Stimulated activated CD8-positive, alpha-beta memory T cell treated with anti-CD3 and anti-CD28 coated beads, Interleukin-7, amount 100 ng/mL, for 24 hours (primary cell): Measurements from ENCODE around the gene JPH3.
"Not testable (repeated sequence)": the region's sequence is repeated elsewhere in the genome, so short reads cannot be mapped to it uniquely, and the experiment has no call there.

Experiments used
- DNase-seq: peaks from one replicate; pipeline ENCODE4 v3.0.0-alpha.2; 2020; ENCODE audit warnings: low read depth

The JPH3 gene

GRCh38 chr16:87575027-87575804, 27.1 kb upstream of the JPH3 start:
- no peak for DNase-seq

GRCh38 chr16:87576171-87576570, 26.1 kb upstream of the JPH3 start:
- no peak for DNase-seq

GRCh38 chr16:87578142-87578930, 24.0 kb upstream of the JPH3 start:
- DNase-seq: not testable (repeated sequence)

- DNase-seq: no peak
Observed at GRCh38 chr16:87579691-87580090, 22.6 kb upstream of the JPH3 start.

- no peak for DNase-seq
Observed at GRCh38 chr16:87580855-87581261, 21.4 kb upstream of the JPH3 start.

GRCh38 chr16:87581857-87582215, 20.5 kb upstream of the JPH3 start:
- DNase-seq: no peak

- DNase-seq: no peak
Observed at GRCh38 chr16:87582216-87582965, 19.9 kb upstream of the JPH3 start.

- DNase-seq: no peak
Observed at GRCh38 chr16:87582966-87583325, 19.4 kb upstream of the JPH3 start.

GRCh38 chr16:87583453-87584131, 18.7 kb upstream of the JPH3 start:
- DNase-seq: no peak

GRCh38 chr16:87584271-87584670, 18.0 kb upstream of the JPH3 start:
- no peak for DNase-seq

- no peak for DNase-seq
Observed at GRCh38 chr16:87584975-87585374, 17.3 kb upstream of the JPH3 start.

- no peak for DNase-seq
Observed at GRCh38 chr16:87585442-87586200, 16.7 kb upstream of the JPH3 start.

GRCh38 chr16:87586201-87586782, 16.0 kb upstream of the JPH3 start:
- no peak for DNase-seq

GRCh38 chr16:87587636-87588035, 14.7 kb upstream of the JPH3 start:
- DNase-seq: no peak

- DNase-seq: no peak
Observed at GRCh38 chr16:87592018-87592712, 10.1 kb upstream of the JPH3 start.

- no peak for DNase-seq
Observed at GRCh38 chr16:87593710-87594258, 8.5 kb upstream of the JPH3 start.

GRCh38 chr16:87595712-87596111, 6.6 kb upstream of the JPH3 start:
- no peak for DNase-seq

GRCh38 chr16:87597324-87597830, 4.9 kb upstream of the JPH3 start:
- no peak for DNase-seq

- DNase-seq: no peak
Observed at GRCh38 chr16:87598431-87598830, 3.9 kb upstream of the JPH3 start.

GRCh38 chr16:87600246-87600645, 2.1 kb upstream of the JPH3 start:
- DNase-seq: no peak
